Hepatocyte (in vitro differentiated cells): Measurements from ENCODE around the gene PLCG1. TPM values are rescaled to one million over a fixed set of nuclear protein-coding genes. Genes with fewer than 3 reads are reported as not detected.

Experiments used
- DNase-seq: peaks from one replicate; pipeline ENCODE4 v3.0.0-alpha.2; 2016; ENCODE audit warnings: low spot score
- H2AFZ ChIP-seq: fragments of 200-600 bp; sonication (generic); 2 replicates; pipeline ENCODE4 v1.6.0; 2016; ENCODE audit warnings: antibody characterized with exemption, mild to moderate bottlenecking
- H3K27ac ChIP-seq: fragments of 200-600 bp; sonication (generic); 2 replicates; pipeline ENCODE4 v1.5.1; 2016; ENCODE audit warnings: mild to moderate bottlenecking
- H3K27me3 ChIP-seq: fragments of 200-600 bp; sonication (generic); 2 replicates; pipeline ENCODE4 v1.6.1; 2016
- H3K36me3 ChIP-seq: fragments of 200-600 bp; sonication (generic); replicated peaks from 2 replicates; pipeline ENCODE4 v1.5.1; 2016; ENCODE audit warnings: low read depth; ENCODE audit not compliant: insufficient read depth
- H3K4me1 ChIP-seq: fragments of 200-600 bp; sonication (generic); 2 replicates; pipeline ENCODE4 v1.5.1; 2016; ENCODE audit warnings: mild to moderate bottlenecking, moderate library complexity; ENCODE audit not compliant: insufficient read depth
- H3K4me2 ChIP-seq: fragments of 200-600 bp; sonication (generic); 2 replicates; pipeline ENCODE4 v1.6.0; 2016
- H3K4me3 ChIP-seq: fragments of 200-600 bp; sonication (generic); 2 replicates; pipeline ENCODE4 v1.5.1; 2016; ENCODE audit warnings: mild to moderate bottlenecking
- H3K79me2 ChIP-seq: fragments of 200-600 bp; sonication (generic); 2 replicates; pipeline ENCODE4 v1.6.0; 2017; ENCODE audit warnings: mild to moderate bottlenecking
- H3K9me2 ChIP-seq: fragments of 200-600 bp; sonication (generic); replicated peaks from 2 replicates; pipeline ENCODE4 v1.6.0; 2017; ENCODE audit warnings: mild to moderate bottlenecking; ENCODE audit not compliant: insufficient read depth
- H3K9me3 ChIP-seq: fragments of 200-600 bp; sonication (generic); 2 replicates; pipeline ENCODE4 v1.5.1; 2016; ENCODE audit warnings: low read depth, mild to moderate bottlenecking
- H4K20me1 ChIP-seq: fragments of 200-600 bp; sonication (generic); 2 replicates; pipeline ENCODE4 v1.6.0; 2016; ENCODE audit warnings: mild to moderate bottlenecking; ENCODE audit not compliant: insufficient read depth, poor library complexity, severe bottlenecking
- CTCF ChIP-seq: fragments of 200-600 bp; sonication (generic); IDR thresholded peaks from 2 replicates; pipeline ENCODE4 v1.5.1; 2016; ENCODE audit warnings: antibody characterized with exemption, mild to moderate bottlenecking; ENCODE audit not compliant: poor library complexity
- EZH2 ChIP-seq: fragments of 200-600 bp; sonication (generic); IDR thresholded peaks from 2 replicates; pipeline ENCODE4 v1.6.1; 2016; ENCODE audit warnings: antibody characterized with exemption, mild to moderate bottlenecking, borderline replicate concordance
- EZH2phosphoT487 ChIP-seq: fragments of 200-600 bp; sonication (generic); IDR thresholded peaks from one replicate; pipeline ENCODE4 v1.6.1; 2018; ENCODE audit warnings: antibody characterized with exemption, mild to moderate bottlenecking, low read depth, moderate library complexity; ENCODE audit not compliant: unreplicated experiment, severe bottlenecking
- WGBS: methylation state at CpG from one replicate; pipeline ENCODE4 v1.1.6; 2016; ENCODE audit warnings: low lambda C conversion rate; ENCODE audit errors: missing lambda C conversion rate; 5-methylcytosine and 5-hydroxymethylcytosine counted together
- polyA plus RNA-seq: library from polyadenylated mRNA; unstranded; fragments of >200 nt; fragmentation: Nextera tagmentation; extraction: Ambion mirVana; gene quantifications from 2 replicates; pipeline ENCODE4 v1.2.1, GENCODE V29; 2016
- total RNA-seq: library from RNA; depleted of rRNA; stranded (reverse); fragments of >200 nt; gene quantifications from 2 replicates; pipeline ENCODE4 v1.2.3, GENCODE V29; 2014

PLCG1 gene
- total and polyA plus RNA-seq, 2 experiments from 2014 or later: 52.7 to 73.2 TPM

DNA sequence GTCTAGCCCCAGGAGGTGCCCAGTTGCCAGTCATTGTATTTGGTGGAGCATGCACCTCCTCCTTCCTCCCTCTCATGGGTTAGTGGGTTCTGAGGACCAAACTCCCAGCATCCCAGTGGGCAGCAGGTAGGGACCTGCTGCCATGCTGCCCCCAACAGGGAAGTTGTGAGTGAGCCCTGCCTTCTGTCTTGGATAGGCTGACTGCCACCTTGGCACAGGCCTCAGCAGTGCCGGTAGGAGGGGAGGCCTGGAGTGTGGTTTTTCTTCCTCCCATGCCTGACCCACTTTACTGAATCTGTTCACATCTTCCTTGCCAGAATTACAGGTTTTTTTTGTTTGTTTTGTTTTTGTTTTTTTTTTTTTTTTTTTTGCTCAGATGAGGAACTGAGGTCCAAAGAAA is 24.5 kb downstream of the PLCG1 start:
- Histone ChIP-seq H3K27ac (no peak overlapping the region), H2AFZ (no peak overlapping the region), H3K4me2 (no peak overlapping the region), H3K9me3 (no peaks in the 10 kb centered on the region), H3K27me3 (no peaks in the 10 kb centered on the region), H4K20me1 (peaks cover 34% of the 10 kb centered on the region), H3K36me3 (no peaks in the 10 kb centered on the region), H3K79me2 (peaks cover 28% of the 10 kb centered on the region), H3K4me3 (no peak overlapping the region), H3K4me1 (peaks cover under 1% of the 10 kb centered on the region), H3K9me2 (no peaks in the 10 kb centered on the region)
- TF ChIP-seq CTCF (no peak), EZH2phosphoT487 (no peak), EZH2 (no peak)
- 90% methylated on average over 1 of the region's 1 CpG for WGBS
- no peak for DNase-seq

- H3K27ac ChIP-seq: no peak overlapping the region
- WGBS: 95% methylated on average over 10 of the region's 11 CpGs
- peaks cover 31% of the 10 kb centered on the region for H4K20me1 ChIP-seq
- no peaks in the 10 kb centered on the region for H3K27me3 ChIP-seq
- no peak overlapping the region for H2AFZ ChIP-seq
- no peaks in the 10 kb centered on the region for H3K4me1 ChIP-seq
- H3K4me2 ChIP-seq: no peak overlapping the region
- TF ChIP-seq EZH2phosphoT487 (no peak), EZH2 (no peak), CTCF (no peak)
- H3K36me3 ChIP-seq: no peaks in the 10 kb centered on the region
- no peaks in the 10 kb centered on the region for H3K9me3 ChIP-seq
- DNase-seq: no peak
- no peaks in the 10 kb centered on the region for H3K9me2 ChIP-seq
- no peak overlapping the region for H3K4me3 ChIP-seq
- H3K79me2 ChIP-seq: peaks cover 23% of the 10 kb centered on the region
Measured at GRCh38 chr20:41162396-41162795, 25.1 kb downstream of the PLCG1 start.

DNA sequence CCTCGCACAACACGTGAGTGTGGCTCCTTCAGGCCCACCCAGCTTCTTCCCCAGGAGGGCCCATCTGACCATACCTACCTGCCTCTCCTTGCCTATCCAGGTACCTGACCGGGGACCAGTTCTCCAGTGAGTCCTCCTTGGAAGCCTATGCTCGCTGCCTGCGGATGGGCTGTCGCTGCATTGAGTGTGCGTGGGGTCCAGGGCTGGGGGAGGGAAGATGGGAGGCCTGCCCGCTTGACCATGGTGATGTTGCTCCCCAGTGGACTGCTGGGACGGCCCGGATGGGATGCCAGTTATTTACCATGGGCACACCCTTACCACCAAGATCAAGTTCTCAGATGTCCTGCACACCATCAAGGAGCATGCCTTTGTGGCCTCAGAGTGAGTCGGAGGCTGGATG is 26.5 kb downstream of the PLCG1 start:
- Histone ChIP-seq H2AFZ (no peak overlapping the region), H4K20me1 (peaks cover 16% of the 10 kb centered on the region), H3K4me3 (no peak overlapping the region), H3K9me2 (no peaks in the 10 kb centered on the region), H3K27ac (no peak overlapping the region), H3K4me2 (no peak overlapping the region), H3K27me3 (no peaks in the 10 kb centered on the region), H3K9me3 (no peaks in the 10 kb centered on the region), H3K79me2 (peaks cover 9% of the 10 kb centered on the region), H3K36me3 (no peaks in the 10 kb centered on the region), H3K4me1 (no peaks in the 10 kb centered on the region)
- no peak for DNase-seq
- WGBS: 97% methylated on average over 9 of the region's 11 CpGs
- TF ChIP-seq EZH2phosphoT487: no peak
- TF ChIP-seq EZH2: no peak
- TF ChIP-seq CTCF: no peak
